Measurements from ENCODE around the gene MOGAT3. TPM values are rescaled to one million over a fixed set of nuclear protein-coding genes. Genes with fewer than 3 reads are reported as not detected.

Gene MOGAT3
- total RNA-seq, 1 experiment from 2014 or later: 6.3 TPM

GRCh38 chr7:101223528-101223927, 22.7 kb upstream of the MOGAT3 start:
- H3K9me3 ChIP-seq: no peaks in the 10 kb centered on the region
- TF ChIP-seq CTCF (IDR thresholded peaks at IDR 0.05; ENCODE audit: insufficient read depth in 1 of 2, low read depth in 1 of 2, low read length in 1 of 2, severe bottlenecking in 1 of 2, unreplicated experiment in 1 of 2): no peak
- Mint-ChIP-seq H3K27ac (ENCODE audit: unreplicated experiment) (no peak overlapping the region), H3K36me3 (ENCODE audit: insufficient read depth, unreplicated experiment) (peaks cover 46% of the 10 kb centered on the region), H3K4me1 (ENCODE audit: low read depth, unreplicated experiment) (peaks cover 17% of the 10 kb centered on the region), H3K4me3 (ENCODE audit: unreplicated experiment) (no peak overlapping the region), H3K27me3 (ENCODE audit: insufficient read depth, unreplicated experiment) (no peaks in the 10 kb centered on the region), H3K9me3 (ENCODE audit: unreplicated experiment) (no peaks in the 10 kb centered on the region)
- ChIA-PET POLR2A (no interaction called here), CTCF (no interaction called here)
- H3K4me1 ChIP-seq: peaks cover 14% of the 10 kb centered on the region
- H3K4me3 ChIP-seq (ENCODE audit: low read depth, low read length): no peak overlapping the region
- intact Hi-C loops (cut with micrococcal nuclease; ENCODE audit: unreplicated experiment): no loop called here
- H3K36me3 ChIP-seq (ENCODE audit: control insufficient read depth, insufficient read depth, low read length): no peaks in the 10 kb centered on the region
- DNase-seq: no peak
- no peaks in the 10 kb centered on the region for H3K27me3 ChIP-seq (replicated peaks; ENCODE audit: control insufficient read depth, insufficient read depth, low read length)
- BruUV-seq (replicated peaks): no TSS peak

- Histone ChIP-seq H3K4me3 (ENCODE audit: low read depth, low read length) (no peak overlapping the region), H3K4me1 (peaks cover 14% of the 10 kb centered on the region), H3K9me3 (no peaks in the 10 kb centered on the region), H3K36me3 (ENCODE audit: control insufficient read depth, insufficient read depth, low read length) (no peaks in the 10 kb centered on the region), H3K27me3 (replicated peaks; ENCODE audit: control insufficient read depth, insufficient read depth, low read length) (no peaks in the 10 kb centered on the region)
- H3K36me3 Mint-ChIP-seq (ENCODE audit: insufficient read depth, unreplicated experiment): peaks cover 43% of the 10 kb centered on the region
- no peak overlapping the region for H3K4me3 Mint-ChIP-seq (ENCODE audit: unreplicated experiment)
- no peak for DNase-seq
- H3K4me1 Mint-ChIP-seq (ENCODE audit: low read depth, unreplicated experiment): peaks cover 18% of the 10 kb centered on the region
- ChIA-PET POLR2A (no interaction called here), CTCF (no interaction called here)
- no peak overlapping the region for H3K27ac Mint-ChIP-seq (ENCODE audit: unreplicated experiment)
- BruUV-seq (replicated peaks): no TSS peak
- no peaks in the 10 kb centered on the region for H3K27me3 Mint-ChIP-seq (ENCODE audit: insufficient read depth, unreplicated experiment)
- intact Hi-C loops (cut with micrococcal nuclease; ENCODE audit: unreplicated experiment): no loop called here
- TF ChIP-seq CTCF (IDR thresholded peaks at IDR 0.05; ENCODE audit: insufficient read depth in 1 of 2, low read depth in 1 of 2, low read length in 1 of 2, severe bottlenecking in 1 of 2, unreplicated experiment in 1 of 2): no peak
- H3K9me3 Mint-ChIP-seq (ENCODE audit: unreplicated experiment): no peaks in the 10 kb centered on the region
Measured at GRCh38 chr7:101222275-101222830, 21.5 kb upstream of the MOGAT3 start.

- no peaks in the 10 kb centered on the region for H3K36me3 ChIP-seq (ENCODE audit: control insufficient read depth, insufficient read depth, low read length)
- no TSS peak for BruUV-seq (replicated peaks)
- H3K27ac Mint-ChIP-seq (ENCODE audit: unreplicated experiment): no peak overlapping the region
- no peak overlapping the region for H3K4me3 Mint-ChIP-seq (ENCODE audit: unreplicated experiment)
- DNase-seq: no peak
- no peaks in the 10 kb centered on the region for H3K9me3 Mint-ChIP-seq (ENCODE audit: unreplicated experiment)
- POLR2A ChIA-PET: no interaction called here
- CTCF ChIA-PET: interaction anchor here (0.6 to 1.4 kb wide), 3 partner anchors 24 to 602 kb away, joined by 3 to 6 read pairs (median 6); no protein-coding TSS in a partner anchor
- no peaks in the 10 kb centered on the region for H3K9me3 ChIP-seq
- H3K4me3 ChIP-seq (ENCODE audit: low read depth, low read length): no peak overlapping the region
- H3K27me3 Mint-ChIP-seq (ENCODE audit: insufficient read depth, unreplicated experiment): no peaks in the 10 kb centered on the region
- intact Hi-C loops (cut with micrococcal nuclease; ENCODE audit: unreplicated experiment): no loop called here
- H3K27me3 ChIP-seq (replicated peaks; ENCODE audit: control insufficient read depth, insufficient read depth, low read length): no peaks in the 10 kb centered on the region
- peaks cover 22% of the 10 kb centered on the region for H3K4me1 ChIP-seq
- TF ChIP-seq CTCF (IDR thresholded peaks at IDR 0.05; ENCODE audit: insufficient read depth in 1 of 2, low read depth in 1 of 2, low read length in 1 of 2, severe bottlenecking in 1 of 2, unreplicated experiment in 1 of 2): no peak
- peaks cover 30% of the 10 kb centered on the region for H3K4me1 Mint-ChIP-seq (ENCODE audit: low read depth, unreplicated experiment)
- H3K36me3 Mint-ChIP-seq (ENCODE audit: insufficient read depth, unreplicated experiment): peaks cover 44% of the 10 kb centered on the region
Measured at GRCh38 chr7:101220295-101220694, 19.5 kb upstream of the MOGAT3 start.

Measured in Caco-2 (cell line).